ENCODE results near the gene SEC22A. TPM values are rescaled to one million over a fixed set of nuclear protein-coding genes. Genes with fewer than 3 reads are reported as not detected.

The SEC22A gene
- total RNA-seq, 1 donor from 2014 or later = 18.0 TPM

DNA sequence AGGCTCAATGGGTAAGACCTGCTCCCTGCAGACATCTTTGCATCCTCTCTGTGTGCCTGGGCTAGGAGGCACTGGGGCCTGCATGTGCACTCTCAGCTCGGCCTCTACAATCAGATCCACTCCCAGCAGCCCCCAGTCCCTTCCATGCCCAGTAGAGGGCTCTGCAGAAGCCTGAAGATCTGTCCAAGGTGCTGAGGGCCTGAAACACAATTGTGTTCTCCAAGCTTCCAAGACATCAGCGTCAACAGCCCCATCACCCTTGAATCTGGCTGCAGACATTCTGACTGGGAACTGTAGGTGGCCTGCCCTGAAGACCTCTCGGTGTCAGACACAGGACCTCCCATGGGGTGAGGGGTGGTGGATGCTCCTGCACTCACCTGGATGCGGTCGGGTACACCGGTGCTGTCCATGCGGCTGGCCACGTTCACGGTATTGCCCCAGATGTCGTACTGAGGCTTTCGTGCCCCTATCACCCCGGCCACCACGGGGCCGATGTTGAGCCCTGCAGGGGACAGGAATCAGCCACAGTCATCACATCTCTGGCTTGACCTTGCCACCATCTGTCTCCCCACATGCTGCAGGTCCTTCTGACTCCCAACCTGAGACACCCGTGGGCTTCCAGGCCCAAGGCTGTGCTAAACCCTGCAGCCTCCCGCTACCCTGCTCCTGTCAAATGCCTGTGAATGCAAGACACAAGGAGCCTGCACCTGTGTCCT, 84.7 kb downstream of the SEC22A start:
- intact Hi-C loops (cut with micrococcal nuclease) = no loop called here

DNA sequence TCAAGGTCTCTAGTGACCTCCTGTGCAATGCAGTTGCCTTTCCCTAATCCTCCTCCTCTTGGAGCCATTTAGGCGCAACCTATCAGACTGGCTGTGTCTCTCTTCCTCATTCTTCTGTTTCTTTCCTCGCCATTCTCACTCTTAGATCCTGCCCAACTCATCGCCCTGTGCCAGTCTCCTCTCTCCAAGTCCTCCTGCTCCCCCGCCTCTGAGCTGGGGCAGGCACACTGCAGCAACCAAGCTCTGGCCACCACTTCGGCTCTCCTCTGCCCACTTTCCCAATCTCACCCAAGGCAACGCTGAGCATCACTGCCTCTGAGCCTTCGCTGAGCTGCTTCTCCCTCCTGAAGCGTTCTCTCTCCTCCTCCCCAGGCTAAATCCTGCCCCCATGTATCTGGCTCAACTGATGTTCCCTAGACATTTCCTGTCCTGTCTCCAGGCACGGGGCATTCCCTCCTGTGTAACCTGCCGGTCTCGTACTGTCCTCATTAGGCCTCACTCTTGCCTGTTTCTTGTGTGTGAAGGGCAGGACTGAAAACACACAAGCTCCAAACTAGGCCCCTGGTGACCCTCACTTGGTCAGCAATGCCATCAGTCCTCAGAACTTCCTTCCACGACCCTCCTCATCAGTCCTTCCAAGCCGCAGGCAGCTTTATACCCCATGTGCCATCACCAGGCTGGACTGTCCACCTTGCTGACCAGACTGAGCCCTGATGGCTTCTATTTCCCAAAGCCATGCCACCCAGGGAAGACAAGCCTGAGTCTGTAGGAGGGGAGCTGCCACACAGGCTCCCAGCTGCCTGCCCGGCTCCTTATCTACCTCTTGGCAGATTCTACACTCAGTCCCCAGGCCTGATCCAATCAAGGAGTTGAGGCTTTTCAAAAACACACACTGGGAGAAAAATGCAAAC, 85.6 kb downstream of the SEC22A start:
- intact Hi-C loops (cut with micrococcal nuclease) = no loop called here

GRCh38 chr3:123287962-123288302, 86.2 kb downstream of the SEC22A start:
- intact Hi-C loops (cut with micrococcal nuclease) = no loop called here

- intact Hi-C loops (cut with micrococcal nuclease) = no loop called here
Measured at GRCh38 chr3:123289391-123290106, 87.8 kb downstream of the SEC22A start.

DNA sequence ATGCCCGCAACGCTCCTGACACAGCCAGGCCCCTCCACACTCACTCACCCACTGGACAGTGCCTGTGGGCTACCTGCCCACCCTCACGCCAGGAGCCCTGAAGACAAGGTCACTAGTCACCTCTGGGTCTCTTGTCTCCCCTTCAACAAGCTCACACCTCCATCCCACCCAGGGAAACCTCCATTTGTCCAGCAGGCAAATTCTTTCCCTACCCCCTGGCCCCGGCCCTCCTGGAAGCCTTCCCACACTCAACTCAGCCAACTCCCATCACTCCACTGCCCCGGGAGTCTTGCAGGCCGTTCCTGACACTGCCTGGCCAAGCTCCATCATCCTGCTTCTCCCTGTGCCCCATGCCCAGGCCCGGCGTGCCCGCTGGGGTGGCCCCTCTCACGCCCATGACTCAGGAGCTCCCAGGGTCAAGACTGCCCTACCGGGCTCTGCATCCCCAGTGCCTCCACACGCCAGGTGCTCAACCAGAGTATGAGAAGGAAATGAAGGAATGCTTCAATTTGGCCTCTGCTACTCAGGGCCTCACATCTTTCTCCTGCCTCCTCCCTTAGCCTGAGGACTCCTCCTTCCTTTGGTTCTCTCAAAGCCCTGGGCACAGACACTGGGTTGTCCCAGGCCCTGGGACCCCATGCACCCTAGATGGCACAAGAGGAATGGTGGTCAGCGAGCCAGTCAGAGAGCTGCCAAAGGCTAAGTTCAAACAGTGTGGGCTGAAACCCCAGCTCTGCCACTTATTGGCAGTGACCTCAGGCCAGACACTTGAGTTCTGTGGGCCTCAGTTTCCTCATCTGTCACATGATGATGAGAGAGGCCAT, 88.6 kb downstream of the SEC22A start:
- intact Hi-C loops (cut with micrococcal nuclease) = no loop called here

GRCh38 chr3:123290962-123291361, 89.2 kb downstream of the SEC22A start:
- intact Hi-C loops (cut with micrococcal nuclease) = no loop called here

GRCh38 chr3:123291404-123291803, 89.7 kb downstream of the SEC22A start:
- intact Hi-C loops (cut with micrococcal nuclease) = no loop called here

GRCh38 chr3:123292321-123293310, 90.9 kb downstream of the SEC22A start:
- intact Hi-C loops (cut with micrococcal nuclease) = no loop called here

GRCh38 chr3:123294296-123294938, 92.7 kb downstream of the SEC22A start:
- intact Hi-C loops (cut with micrococcal nuclease) = no loop called here

GRCh38 chr3:123295171-123295900, 93.6 kb downstream of the SEC22A start:
- intact Hi-C loops (cut with micrococcal nuclease) = no loop called here

DNA sequence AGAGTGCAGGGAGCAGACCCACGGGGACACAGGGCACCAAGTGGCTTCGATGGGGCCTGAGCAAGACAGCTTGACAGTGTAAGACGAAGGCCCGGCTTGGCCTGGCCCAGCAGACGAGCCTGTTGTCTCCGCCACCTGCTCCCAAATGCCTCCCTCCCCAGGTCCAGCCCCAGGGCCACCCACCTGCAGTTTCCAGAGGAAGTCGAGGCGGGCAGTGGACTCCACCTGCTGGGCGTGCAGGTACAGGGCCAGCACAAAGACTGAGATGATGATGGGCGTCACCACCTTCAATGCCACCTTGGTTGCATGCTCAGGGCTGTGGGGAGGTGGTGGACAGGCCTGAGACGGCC, 94.1 kb downstream of the SEC22A start:
- intact Hi-C loops (cut with micrococcal nuclease) = no loop called here

DNA sequence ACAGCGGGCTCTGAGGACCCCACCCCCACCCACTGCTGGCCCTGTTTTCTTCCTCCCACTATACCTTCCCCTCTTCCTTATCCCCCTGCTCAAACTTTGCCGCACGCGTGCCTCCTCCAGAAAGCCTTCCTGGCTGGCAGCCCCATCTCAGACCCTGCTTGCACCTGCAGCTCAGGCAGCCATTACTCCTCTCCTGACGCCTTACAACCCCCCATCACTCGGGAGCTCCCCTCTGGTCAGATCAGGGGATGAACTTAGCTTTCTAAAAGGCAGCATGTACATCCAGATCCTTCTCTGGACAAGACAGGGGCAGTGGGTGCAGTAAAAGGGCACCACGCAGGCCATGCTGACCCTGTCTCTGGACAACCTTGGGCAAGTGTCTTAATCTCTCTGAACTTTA, 94.5 kb downstream of the SEC22A start:
- intact Hi-C loops (cut with micrococcal nuclease) = no loop called here

DNA sequence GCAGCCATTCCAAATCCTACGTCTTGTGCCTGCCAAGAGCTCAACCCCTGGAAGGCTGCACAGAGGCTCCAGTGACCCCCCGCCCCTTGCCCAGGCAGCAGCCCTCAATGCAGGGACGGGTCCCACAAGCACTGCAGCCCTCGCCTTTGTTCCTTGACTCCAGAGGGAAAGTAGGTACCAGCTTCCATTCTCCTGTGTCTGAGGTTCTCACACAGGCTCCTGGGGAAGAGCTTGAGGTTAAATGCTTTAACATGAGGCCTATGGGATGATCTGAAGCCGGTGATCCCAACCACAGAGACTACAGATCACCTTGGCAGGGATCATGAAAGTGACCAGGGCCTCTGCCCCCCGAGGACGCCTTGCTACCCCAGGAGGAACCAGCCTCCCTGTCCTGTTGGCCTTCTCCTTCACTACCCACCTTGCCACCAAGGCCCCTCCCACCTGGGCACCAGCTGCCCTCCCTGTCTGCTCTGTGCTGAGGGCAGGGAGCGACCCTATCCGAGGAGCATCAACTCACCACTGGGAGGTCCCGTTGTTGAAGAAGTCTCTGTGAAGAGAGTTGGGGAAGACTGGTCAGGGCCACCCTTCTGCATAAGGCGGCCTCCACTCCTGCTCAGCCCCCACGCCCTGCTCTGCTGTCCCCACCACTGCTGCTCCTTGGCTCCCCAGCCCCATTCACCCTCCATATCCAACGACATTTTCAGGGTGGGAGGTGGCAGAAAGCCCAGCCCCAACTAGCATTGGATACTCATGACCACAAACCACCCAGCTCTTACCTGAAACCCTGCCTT, 95.3 kb downstream of the SEC22A start:
- intact Hi-C loops (cut with micrococcal nuclease) = no loop called here

DNA sequence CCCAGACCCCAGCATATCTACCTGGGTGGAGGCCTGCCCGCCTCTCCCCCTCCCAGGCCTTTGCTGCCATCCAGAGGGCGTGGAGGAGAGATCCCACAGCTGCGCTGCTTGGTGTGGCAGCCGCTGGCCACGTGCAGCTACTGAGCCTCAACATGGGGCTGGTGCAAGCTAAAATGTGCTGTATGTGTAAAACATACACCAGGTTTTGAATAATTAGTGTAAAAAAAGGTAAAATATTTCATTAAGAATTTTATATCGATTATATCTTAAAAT, 95.8 kb downstream of the SEC22A start:
- intact Hi-C loops (cut with micrococcal nuclease) = no loop called here

DNA sequence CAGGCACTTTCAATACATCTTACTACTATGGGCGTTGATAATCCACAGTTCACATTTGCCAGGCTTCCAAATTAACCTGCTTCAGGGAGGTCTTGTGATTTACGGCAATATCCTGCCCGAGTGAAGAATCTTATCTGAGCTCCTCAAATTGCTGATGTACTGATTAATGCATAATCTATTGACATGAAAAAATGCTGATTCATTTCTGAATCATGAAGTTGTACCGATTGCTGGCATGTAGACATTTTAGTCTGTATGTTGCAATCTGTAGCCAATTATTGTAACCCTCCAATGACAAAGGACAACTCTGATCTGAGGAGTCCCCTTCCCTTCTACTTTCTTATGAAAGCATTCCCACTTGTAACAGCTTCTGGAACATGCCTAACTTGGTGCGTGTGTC, 97.2 kb downstream of the SEC22A start:
- intact Hi-C loops (cut with micrococcal nuclease) = no loop called here

DNA sequence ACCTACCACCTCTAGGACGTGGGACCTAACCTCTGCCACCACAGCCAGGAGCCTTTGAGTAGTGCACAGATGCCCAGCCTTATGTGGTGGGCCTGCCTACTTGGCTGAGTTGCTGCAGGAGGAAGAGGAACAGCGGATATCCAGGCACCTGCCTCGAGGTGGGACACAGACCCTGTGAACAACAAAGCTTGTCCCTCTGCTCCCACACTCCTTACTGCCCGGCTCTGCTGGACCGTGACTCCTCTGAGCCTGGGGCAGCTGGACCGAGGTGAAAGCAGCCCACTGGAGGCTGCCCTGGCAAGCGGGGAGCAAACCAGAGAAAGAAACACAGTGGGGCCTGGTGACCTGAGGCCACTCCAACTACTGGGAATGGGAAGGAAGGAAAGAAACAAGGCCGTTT, 97.8 kb downstream of the SEC22A start:
- intact Hi-C loops (cut with micrococcal nuclease) = no loop called here

- intact Hi-C loops (cut with micrococcal nuclease) = no loop called here
Measured at GRCh38 chr3:123300056-123300455, 98.3 kb downstream of the SEC22A start.

- intact Hi-C loops (cut with micrococcal nuclease) = no loop called here
Measured at GRCh38 chr3:123300583-123300982, 98.8 kb downstream of the SEC22A start.
